Measurements from ENCODE around the gene CD8A.

CD8A gene

GRCh38 chr2:86783615-86784339 is 6.9 kb downstream of the CD8A start:
- no peak overlapping the region for H3K4me3 ChIP-seq (ENCODE audit: low read depth, low read length)
- no peak for TF ChIP-seq POLR2A (IDR thresholded peaks at IDR 0.05; ENCODE audit: extremely low read depth, insufficient read length)
- TF ChIP-seq MYC (IDR thresholded peaks at IDR 0.05; ENCODE audit: low read depth, low read length) = no peak
- TF ChIP-seq, protein P1, sequence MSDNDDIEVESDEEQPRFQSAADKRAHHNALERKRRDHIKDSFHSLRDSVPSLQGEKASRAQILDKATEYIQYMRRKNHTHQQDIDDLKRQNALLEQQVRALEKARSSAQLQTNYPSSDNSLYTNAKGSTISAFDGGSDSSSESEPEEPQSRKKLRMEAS (IDR thresholded peaks at IDR 0.05; ENCODE audit: low read depth, low read length) = no peak
- TF ChIP-seq, protein P2, sequence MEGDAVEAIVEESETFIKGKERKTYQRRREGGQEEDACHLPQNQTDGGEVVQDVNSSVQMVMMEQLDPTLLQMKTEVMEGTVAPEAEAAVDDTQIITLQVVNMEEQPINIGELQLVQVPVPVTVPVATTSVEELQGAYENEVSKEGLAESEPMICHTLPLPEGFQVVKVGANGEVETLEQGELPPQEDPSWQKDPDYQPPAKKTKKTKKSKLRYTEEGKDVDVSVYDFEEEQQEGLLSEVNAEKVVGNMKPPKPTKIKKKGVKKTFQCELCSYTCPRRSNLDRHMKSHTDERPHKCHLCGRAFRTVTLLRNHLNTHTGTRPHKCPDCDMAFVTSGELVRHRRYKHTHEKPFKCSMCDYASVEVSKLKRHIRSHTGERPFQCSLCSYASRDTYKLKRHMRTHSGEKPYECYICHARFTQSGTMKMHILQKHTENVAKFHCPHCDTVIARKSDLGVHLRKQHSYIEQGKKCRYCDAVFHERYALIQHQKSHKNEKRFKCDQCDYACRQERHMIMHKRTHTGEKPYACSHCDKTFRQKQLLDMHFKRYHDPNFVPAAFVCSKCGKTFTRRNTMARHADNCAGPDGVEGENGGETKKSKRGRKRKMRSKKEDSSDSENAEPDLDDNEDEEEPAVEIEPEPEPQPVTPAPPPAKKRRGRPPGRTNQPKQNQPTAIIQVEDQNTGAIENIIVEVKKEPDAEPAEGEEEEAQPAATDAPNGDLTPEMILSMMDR (IDR thresholded peaks at IDR 0.05; ENCODE audit: low read depth, low read length) = no peak
- DNase-seq (ENCODE audit: low read depth) = no peak

DNA sequence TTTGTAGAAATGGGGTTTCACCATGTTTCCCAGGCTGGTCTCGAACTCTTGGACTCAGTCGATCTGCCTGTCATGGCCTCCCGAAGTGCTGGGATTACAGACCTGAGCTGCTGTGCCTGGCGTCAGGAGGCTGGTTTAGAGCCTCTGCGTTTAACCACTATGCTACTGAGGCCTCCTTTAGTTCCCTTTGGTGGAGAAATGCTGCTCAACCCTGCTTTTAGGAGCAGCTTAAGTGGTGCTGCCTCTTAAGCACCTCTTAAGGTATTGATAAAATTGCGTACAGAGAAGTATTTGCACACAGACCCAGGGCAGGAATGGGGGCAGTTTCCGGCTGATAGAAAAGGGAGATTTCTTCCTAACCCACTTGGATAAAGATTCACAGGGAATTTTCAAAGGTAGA is 8.0 kb downstream of the CD8A start:
- TF ChIP-seq MYC (IDR thresholded peaks at IDR 0.05; ENCODE audit: low read depth, low read length) (no peak), POLR2A (IDR thresholded peaks at IDR 0.05; ENCODE audit: extremely low read depth, insufficient read length) (no peak)
- TF ChIP-seq, protein P1 (IDR thresholded peaks at IDR 0.05; ENCODE audit: low read depth, low read length) = no peak
- TF ChIP-seq, protein P2 (IDR thresholded peaks at IDR 0.05; ENCODE audit: low read depth, low read length) = no peak
- H3K4me3 ChIP-seq (ENCODE audit: low read depth, low read length) = no peak overlapping the region
- DNase-seq (ENCODE audit: low read depth) = no peak

GRCh38 chr2:86781363-86781762 is 9.3 kb downstream of the CD8A start:
- TF ChIP-seq, protein P2 (IDR thresholded peaks at IDR 0.05; ENCODE audit: low read depth, low read length) = no peak
- TF ChIP-seq MYC (IDR thresholded peaks at IDR 0.05; ENCODE audit: low read depth, low read length) = no peak
- no peak for TF ChIP-seq POLR2A (IDR thresholded peaks at IDR 0.05; ENCODE audit: extremely low read depth, insufficient read length)
- TF ChIP-seq, protein P1 (IDR thresholded peaks at IDR 0.05; ENCODE audit: low read depth, low read length) = no peak
- H3K4me3 ChIP-seq (ENCODE audit: low read depth, low read length) = no peak overlapping the region
- no peak for DNase-seq (ENCODE audit: low read depth)

- TF ChIP-seq, protein P2 (IDR thresholded peaks at IDR 0.05; ENCODE audit: low read depth, low read length) = no peak
- TF ChIP-seq MYC (IDR thresholded peaks at IDR 0.05; ENCODE audit: low read depth, low read length) (no peak), POLR2A (IDR thresholded peaks at IDR 0.05; ENCODE audit: extremely low read depth, insufficient read length) (no peak)
- TF ChIP-seq, protein P1 (IDR thresholded peaks at IDR 0.05; ENCODE audit: low read depth, low read length) = no peak
- DNase-seq (ENCODE audit: low read depth) = no peak
- no peak overlapping the region for H3K4me3 ChIP-seq (ENCODE audit: low read depth, low read length)
Observed at GRCh38 chr2:86779971-86780370, 10.7 kb downstream of the CD8A start.

- no peak overlapping the region for H3K4me3 ChIP-seq (ENCODE audit: low read depth, low read length)
- DNase-seq (ENCODE audit: low read depth) = peak; percentile 12
- TF ChIP-seq POLR2A (IDR thresholded peaks at IDR 0.05; ENCODE audit: extremely low read depth, insufficient read length) = no peak
- TF ChIP-seq, protein P1 (IDR thresholded peaks at IDR 0.05; ENCODE audit: low read depth, low read length) = no peak
- TF ChIP-seq, protein P2 (IDR thresholded peaks at IDR 0.05; ENCODE audit: low read depth, low read length) = no peak
- TF ChIP-seq MYC (IDR thresholded peaks at IDR 0.05; ENCODE audit: low read depth, low read length) = no peak
Observed at GRCh38 chr2:86778957-86779356, 11.8 kb downstream of the CD8A start.

Data from NB4 (cell line).